Body of pancreas (tissue), 4 donors: Measurements from ENCODE around the gene CTNND1. TPM values are rescaled to one million over a fixed set of nuclear protein-coding genes. Genes with fewer than 3 reads are reported as not detected.

ENCODE experiments used
- ATAC-seq: fragments of 150-250 bp; one replicate; pipeline ENCODE4 v1.9.1; 2016
- DNase-seq, 4 donors: peaks; one replicate each; pipeline ENCODE4 v3.0.0-alpha.2; 2019
- H3K27ac ChIP-seq, 4 donors: fragments of 200-600 bp; sonication (generic); 1 replicate in 3 of 4; 2 replicates in 1 of 4; pipeline versions ENCODE4 v1.5.1 to v1.6.1; 2016 to 2019; ENCODE audit warnings: mild to moderate bottlenecking in 1 of 4, mixed read lengths in 1 of 4, moderate library complexity in 1 of 4
- H3K27me3 ChIP-seq, 2 donors: fragments of 200-600 bp; sonication (generic); one replicate each; pipeline ENCODE4 v1.6.0; 2016; ENCODE audit warnings: mild to moderate bottlenecking in 1 of 2
- H3K36me3 ChIP-seq, 2 donors: fragments of 200-600 bp; sonication (generic); replicated peaks in 1 of 2; 2 replicates each; pipeline ENCODE4 v1.5.1; 2016; ENCODE audit warnings: low read depth in 2 of 2; ENCODE audit not compliant: insufficient read depth in 1 of 2
- H3K4me1 ChIP-seq: fragments of 200-600 bp; sonication (generic); one replicate; pipeline ENCODE4 v1.6.0; 2016
- H3K4me3 ChIP-seq, 2 donors: fragments of 200-600 bp; sonication (generic); 1 replicate in 1 of 2; 2 replicates in 1 of 2; pipeline ENCODE4 v1.5.1; 2016 to 2019
- H3K9me3 ChIP-seq, 3 donors: fragments of 200-600 bp; sonication (generic); 1 replicate in 2 of 3; 2 replicates in 1 of 3; pipeline ENCODE4 v1.5.1; 2016
- POLR2A ChIP-seq, 3 donors: fragments of 450-650 bp; IDR thresholded peaks; one replicate each; pipeline ENCODE4 v1.6.1; 2016; ENCODE audit warnings: antibody characterized with exemption in 3 of 3, mild to moderate bottlenecking in 2 of 3
- WGBS, 2 donors: methylation state at CpG; one replicate each; pipeline ENCODE4 v1.1.5; 2017; 5-methylcytosine and 5-hydroxymethylcytosine counted together
- intact Hi-C: fragments of 100-400 bp; cut with DNase I; formaldehyde crosslinking; loops from one replicate; pipeline ENCODE4 v1.15.1; 2023
- total RNA-seq, 2 donors: library from RNA; depleted of rRNA; stranded (reverse); fragments of >200 nt; gene quantifications; one replicate each; pipeline ENCODE4 v1.1.0, GENCODE V29; 2016
- TF ChIP-seq, protein P1 (sequence below), 7 experiments: fragments of 450-650 bp in 4 of 7; fragments of 200-600 bp in 3 of 7; sonication (generic) in 3 of 7; IDR thresholded peaks; one replicate each; pipeline ENCODE4 v1.5.1; 2016 to 2019; ENCODE audit warnings: antibody characterized with exemption in 7 of 7

Gene CTNND1
- total RNA-seq, 2 donors from 2014 or later: 115 to 178 TPM

DNA sequence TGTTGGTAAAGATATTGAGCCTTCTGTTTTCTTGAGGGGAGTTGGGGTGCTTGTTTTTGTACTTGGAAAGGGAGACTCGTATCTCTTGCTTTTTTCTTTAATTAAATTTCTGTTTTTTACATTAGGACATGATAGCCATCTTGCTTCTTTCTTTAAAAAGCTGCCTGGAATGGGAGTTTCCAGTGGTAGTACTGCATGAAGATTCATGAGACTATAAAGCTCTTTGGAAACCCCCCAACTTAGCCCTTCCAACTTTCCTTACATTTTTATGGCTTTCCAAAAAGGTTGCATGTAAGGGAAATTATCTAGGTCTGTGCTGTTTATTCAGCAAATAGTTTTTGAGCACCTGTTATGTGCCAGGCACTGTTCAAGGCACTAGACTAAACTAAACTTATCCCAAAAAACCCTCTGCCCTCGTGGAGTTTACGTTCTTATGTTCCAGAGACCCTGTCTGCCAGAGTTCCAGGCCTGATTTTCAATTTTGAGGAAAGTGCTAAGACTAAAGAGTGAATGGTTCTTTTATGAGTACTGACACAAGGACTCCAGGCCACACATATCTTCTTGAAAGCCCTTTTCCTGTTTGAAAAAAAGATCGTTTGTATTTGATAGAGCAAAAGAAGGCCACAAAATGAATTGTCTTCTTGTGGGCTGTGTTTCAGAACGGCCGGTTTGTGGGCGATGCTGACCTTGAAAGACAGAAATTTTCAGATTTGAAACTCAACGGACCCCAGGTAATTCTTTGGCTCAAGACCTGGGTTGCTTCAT, 31.9 kb downstream of the CTNND1 start:
- peaks cover 6 to 13% of the 10 kb centered on the region in 2 donors for H3K36me3 ChIP-seq
- peaks cover 56% of the 10 kb centered on the region for H3K4me1 ChIP-seq
- H3K27ac ChIP-seq: peak overlapping the region in 2 of 4 donors; percentile 31 to 79

DNA sequence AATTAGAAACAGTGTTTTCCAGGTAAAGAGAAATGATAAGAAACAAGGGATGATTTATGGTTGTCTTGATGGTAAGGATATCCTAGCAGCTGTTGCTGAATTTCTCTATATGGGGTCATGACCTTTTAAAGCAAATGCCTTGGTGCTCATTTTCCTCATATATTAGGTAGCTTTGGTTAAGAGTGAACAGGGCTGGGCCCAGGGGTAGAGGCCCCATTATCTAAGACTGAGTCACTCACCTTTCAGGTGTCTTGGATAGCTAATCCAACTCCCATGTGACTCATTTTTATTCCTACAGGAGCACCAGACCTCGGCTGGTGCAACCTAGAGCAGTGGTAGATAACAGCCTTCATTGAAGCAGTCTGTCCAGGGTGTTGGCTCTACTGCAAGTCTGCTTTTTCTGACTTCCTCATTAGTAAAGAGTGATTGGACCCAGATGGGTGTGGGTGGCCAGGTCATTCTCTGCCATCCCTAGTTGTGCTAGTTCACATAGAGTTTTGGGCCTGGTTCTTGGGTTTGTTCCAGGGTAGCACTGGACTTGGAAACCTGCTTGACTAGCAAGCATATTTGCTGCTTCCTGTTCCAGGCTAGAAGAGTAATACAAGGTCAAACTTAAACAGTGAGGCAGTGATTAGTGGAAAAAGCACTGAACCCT, 37.4 kb downstream of the CTNND1 start:
- 0 to 5% methylated on average over 1 of the region's 1 CpG for WGBS, 2 donors
- Histone ChIP-seq H3K9me3 (no peaks in the 10 kb centered on the region), H3K4me1 (peaks cover 66% of the 10 kb centered on the region), H3K27ac (peak overlapping the region; percentile 60 to 88 (median 73)), H3K27me3 (no peaks in the 10 kb centered on the region), H3K36me3 (peaks cover 16 to 21% of the 10 kb centered on the region in 2 donors), H3K4me3 (no peak overlapping the region)
- peak; percentile 85 for ATAC-seq
- TF ChIP-seq, protein P1, sequence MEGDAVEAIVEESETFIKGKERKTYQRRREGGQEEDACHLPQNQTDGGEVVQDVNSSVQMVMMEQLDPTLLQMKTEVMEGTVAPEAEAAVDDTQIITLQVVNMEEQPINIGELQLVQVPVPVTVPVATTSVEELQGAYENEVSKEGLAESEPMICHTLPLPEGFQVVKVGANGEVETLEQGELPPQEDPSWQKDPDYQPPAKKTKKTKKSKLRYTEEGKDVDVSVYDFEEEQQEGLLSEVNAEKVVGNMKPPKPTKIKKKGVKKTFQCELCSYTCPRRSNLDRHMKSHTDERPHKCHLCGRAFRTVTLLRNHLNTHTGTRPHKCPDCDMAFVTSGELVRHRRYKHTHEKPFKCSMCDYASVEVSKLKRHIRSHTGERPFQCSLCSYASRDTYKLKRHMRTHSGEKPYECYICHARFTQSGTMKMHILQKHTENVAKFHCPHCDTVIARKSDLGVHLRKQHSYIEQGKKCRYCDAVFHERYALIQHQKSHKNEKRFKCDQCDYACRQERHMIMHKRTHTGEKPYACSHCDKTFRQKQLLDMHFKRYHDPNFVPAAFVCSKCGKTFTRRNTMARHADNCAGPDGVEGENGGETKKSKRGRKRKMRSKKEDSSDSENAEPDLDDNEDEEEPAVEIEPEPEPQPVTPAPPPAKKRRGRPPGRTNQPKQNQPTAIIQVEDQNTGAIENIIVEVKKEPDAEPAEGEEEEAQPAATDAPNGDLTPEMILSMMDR (IDR thresholded peaks at IDR 0.05): no peak
- TF ChIP-seq POLR2A (IDR thresholded peaks at IDR 0.05): peak in 2 of 3 donors; percentile 41 to 49
- peak; percentile 68 to 91 (median 81) for DNase-seq
- intact Hi-C loops: no loop called here

More for the DNA sequence above, 31.9 kb downstream of the CTNND1 start:
- intact Hi-C loops: no loop called here
- H3K9me3 ChIP-seq: no peaks in the 10 kb centered on the region
- TF ChIP-seq, protein P1 (IDR thresholded peaks at IDR 0.05): no peak
- no peak for TF ChIP-seq POLR2A (IDR thresholded peaks at IDR 0.05)
- H3K4me3 ChIP-seq: no peak overlapping the region
- no peak for DNase-seq
- H3K27me3 ChIP-seq: no peaks in the 10 kb centered on the region
- ATAC-seq: no peak
- 35 to 41% methylated on average over 8 of the region's 8 CpGs for WGBS, 2 donors

DNA sequence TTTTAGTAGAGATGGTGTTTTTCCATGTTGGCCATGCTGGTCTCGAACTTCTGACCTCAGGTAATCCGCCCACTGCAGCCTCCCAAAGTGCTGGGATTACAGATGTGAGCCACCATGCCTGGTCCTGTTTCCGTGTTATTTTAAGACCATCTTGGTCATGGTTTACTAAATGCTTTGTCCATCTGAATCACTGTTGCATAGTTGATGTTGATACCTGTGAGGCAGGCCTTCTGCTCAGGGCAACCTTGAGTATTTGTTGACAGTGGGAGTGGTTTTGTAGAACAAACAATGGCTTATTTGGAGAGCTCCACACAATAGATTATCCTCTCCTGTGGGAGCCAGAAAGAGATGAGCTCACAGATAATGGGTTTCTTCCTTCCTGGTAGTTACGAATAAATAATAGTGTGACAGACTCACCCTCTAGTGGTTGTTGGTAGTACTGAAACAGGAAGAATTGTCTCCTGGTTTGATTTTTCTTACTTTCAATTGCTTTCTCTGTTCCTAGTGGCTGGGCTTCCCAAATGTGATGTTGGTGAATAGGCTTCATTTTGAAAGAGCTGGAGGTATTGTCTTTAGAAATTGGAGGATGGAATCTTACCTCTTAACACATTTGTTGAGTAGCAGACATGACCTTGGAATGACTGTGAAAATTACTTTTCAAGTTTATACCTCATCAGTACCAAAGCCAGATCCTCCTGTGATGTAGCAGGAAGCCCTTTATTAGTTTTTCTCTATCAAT, 39.0 kb downstream of the CTNND1 start:
- peak; percentile 78 for ATAC-seq
- TF ChIP-seq, protein P1 (IDR thresholded peaks at IDR 0.05): peak; percentile 78 to 98 (median 93)
- no peak for TF ChIP-seq POLR2A (IDR thresholded peaks at IDR 0.05)
- peak; percentile 31 to 68 (median 36) for DNase-seq
- Histone ChIP-seq H3K4me1 (peaks cover 66% of the 10 kb centered on the region), H3K36me3 (peaks cover 16 to 25% of the 10 kb centered on the region in 2 donors), H3K9me3 (no peaks in the 10 kb centered on the region), H3K27ac (peak overlapping the region; percentile 55 to 88 (median 72)), H3K27me3 (no peaks in the 10 kb centered on the region), H3K4me3 (no peak overlapping the region)
- intact Hi-C loops: loop anchor here (5.0 kb wide), 1 partner anchor 48 kb away; the partner anchor contains the start of gene BTBD18
- 38 to 49% methylated on average over 4 of the region's 4 CpGs for WGBS, 2 donors

DNA sequence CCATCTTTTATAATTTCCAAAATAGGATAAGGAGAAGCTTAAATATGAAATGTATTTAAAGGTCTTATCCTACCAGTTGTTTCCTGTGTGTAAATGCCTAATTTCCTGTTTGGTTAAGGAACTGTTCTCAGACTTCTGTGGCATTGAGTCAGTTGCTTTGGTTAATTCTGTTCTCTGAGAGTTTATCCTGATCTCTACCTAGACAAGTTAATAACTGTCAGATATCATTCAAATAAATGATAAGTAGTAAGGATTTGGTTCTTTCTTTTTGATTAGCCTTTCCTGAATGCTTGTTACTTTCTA, 39.5 kb downstream of the CTNND1 start:
- Histone ChIP-seq H3K36me3 (peaks cover 16 to 27% of the 10 kb centered on the region in 2 donors), H3K9me3 (no peaks in the 10 kb centered on the region), H3K27ac (peak overlapping the region in 3 of 4 donors; percentile 68 to 88 (median 77)), H3K4me1 (peaks cover 71% of the 10 kb centered on the region), H3K4me3 (no peak overlapping the region), H3K27me3 (no peaks in the 10 kb centered on the region)
- intact Hi-C loops: loop anchor here (5.0 kb wide), 1 partner anchor 49 kb away; the partner anchor contains the start of gene BTBD18
- ATAC-seq: no peak
- TF ChIP-seq, protein P1 (IDR thresholded peaks at IDR 0.05): no peak
- TF ChIP-seq POLR2A (IDR thresholded peaks at IDR 0.05): no peak
- no peak for DNase-seq
